GM12864 (cell line): ENCODE results near the gene HSD17B8.

ENCODE experiments used
- DNase-seq: peaks from one replicate; pipeline ENCODE4 v3.0.0-alpha.2; 2011; ENCODE audit warnings: low read depth
- H3K4me3 ChIP-seq: 2 replicates; pipeline ENCODE4 v1.5.1; 2011; ENCODE audit warnings: mild to moderate bottlenecking, low read depth, low read length, control low read depth
- CTCF ChIP-seq: IDR thresholded peaks from 2 replicates; pipeline ENCODE4 v1.5.1; 2011; ENCODE audit warnings: low read depth, mild to moderate bottlenecking, moderate library complexity, low read length, control low read depth, inconsistent platforms; ENCODE audit errors: missing control alignments

HSD17B8 gene

GRCh38 chr6:33198853-33199436 is 5.5 kb upstream of the HSD17B8 start:
- peak overlapping the region; percentile 93 for H3K4me3 ChIP-seq
- no peak for DNase-seq
- TF ChIP-seq CTCF: no peak

- no peak for DNase-seq
- TF ChIP-seq CTCF: no peak
Measured at GRCh38 chr6:33199687-33200218, 4.7 kb upstream of the HSD17B8 start.

GRCh38 chr6:33200219-33201146 is 4.0 kb upstream of the HSD17B8 start, which contains the start of the genes RXRB and SLC39A7:
RXRB (minus strand) TSS chr6:33200665; CDS start chr6:33200476, 189 bp downstream.
SLC39A7 (plus strand) TSS chr6:33200867; CDS start chr6:33201246, 379 bp downstream.
- peak within 1 kb of the TSS; percentile 93 for H3K4me3 ChIP-seq
- DNase-seq: peak; percentile 98

More at GRCh38 chr6:33199687-33200218, 4.7 kb upstream of the HSD17B8 start:
- peak overlapping the region; percentile 93 for H3K4me3 ChIP-seq

GRCh38 chr6:33201147-33201545 is 3.3 kb upstream of the HSD17B8 start:
- H3K4me3 ChIP-seq: peak overlapping the region; percentile 93
- no peak for DNase-seq
- TF ChIP-seq CTCF: peak; percentile 23

More at GRCh38 chr6:33200219-33201146, 4.0 kb upstream of the HSD17B8 start, which contains the start of the genes RXRB and SLC39A7:
- no peak for TF ChIP-seq CTCF

- no peak for TF ChIP-seq CTCF
- no peak for DNase-seq
- peak overlapping the region; percentile 93 for H3K4me3 ChIP-seq
Measured at GRCh38 chr6:33201935-33202334, 2.5 kb upstream of the HSD17B8 start.

GRCh38 chr6:33202799-33203198 is 1.7 kb upstream of the HSD17B8 start:
- TF ChIP-seq CTCF: no peak
- no peak for DNase-seq
- H3K4me3 ChIP-seq: no peak overlapping the region
